Muscle layer of colon (tissue), 2 donors: ENCODE results near the gene PC.

Experiments used
- H3K27ac ChIP-seq: one replicate; pipeline ENCODE4 v1.7.0; 2013; ENCODE audit warnings: low read depth, mild to moderate bottlenecking, low read length, moderate library complexity
- H3K27me3 ChIP-seq, 2 donors: one replicate each; pipeline ENCODE4 v1.7.0; 2013; ENCODE audit warnings: low read length in 2 of 2, mild to moderate bottlenecking in 2 of 2; ENCODE audit not compliant: insufficient read depth in 2 of 2, control insufficient read depth in 1 of 2
- H3K36me3 ChIP-seq: one replicate; pipeline ENCODE4 v1.7.0; 2013; ENCODE audit warnings: mild to moderate bottlenecking, low read length; ENCODE audit not compliant: insufficient read depth
- H3K4me1 ChIP-seq: one replicate; pipeline ENCODE4 v1.7.0; 2013; ENCODE audit warnings: mild to moderate bottlenecking, low read length; ENCODE audit not compliant: insufficient read depth
- H3K4me3 ChIP-seq, 2 donors: one replicate each; pipeline ENCODE4 v1.7.0; 2013; ENCODE audit warnings: low read length in 2 of 2, low read depth in 1 of 2, mild to moderate bottlenecking in 1 of 2, moderate library complexity in 1 of 2
- H3K9ac ChIP-seq: one replicate; pipeline ENCODE4 v1.7.0; 2013; ENCODE audit warnings: low read length
- H3K9me3 ChIP-seq: one replicate; pipeline ENCODE4 v1.7.0; 2013; ENCODE audit warnings: mild to moderate bottlenecking, low read length
- donor health status: abdominal sarcoma.
- donor health status: Adenocarcinoma of cecum.

The PC gene

GRCh38 chr11:66907751-66908630, 50.2 kb downstream of the PC start:
- no peaks in the 10 kb centered on the region for H3K36me3 ChIP-seq
- no peak overlapping the region for H3K27ac ChIP-seq
- no peak overlapping the region for H3K9ac ChIP-seq
- no peaks in the 10 kb centered on the region for H3K27me3 ChIP-seq
- no peaks in the 10 kb centered on the region for H3K4me1 ChIP-seq
- H3K9me3 ChIP-seq, result no peaks in the 10 kb centered on the region
- H3K4me3 ChIP-seq, result no peak overlapping the region

- H3K4me1 ChIP-seq, result no peaks in the 10 kb centered on the region
- no peak overlapping the region for H3K27ac ChIP-seq
- no peaks in the 10 kb centered on the region for H3K36me3 ChIP-seq
- H3K9ac ChIP-seq, result no peak overlapping the region
- H3K9me3 ChIP-seq, result no peaks in the 10 kb centered on the region
- no peak overlapping the region for H3K4me3 ChIP-seq
- no peaks in the 10 kb centered on the region for H3K27me3 ChIP-seq
Measured at GRCh38 chr11:66906061-66906733, 52.0 kb downstream of the PC start.

GRCh38 chr11:66905631-66906030, 52.6 kb downstream of the PC start:
- H3K27me3 ChIP-seq, result no peaks in the 10 kb centered on the region
- no peak overlapping the region for H3K4me3 ChIP-seq
- H3K9ac ChIP-seq, result no peak overlapping the region
- H3K4me1 ChIP-seq, result no peaks in the 10 kb centered on the region
- H3K27ac ChIP-seq, result no peak overlapping the region
- no peaks in the 10 kb centered on the region for H3K36me3 ChIP-seq
- no peaks in the 10 kb centered on the region for H3K9me3 ChIP-seq

- Histone ChIP-seq H3K36me3 (no peaks in the 10 kb centered on the region), H3K27me3 (no peaks in the 10 kb centered on the region), H3K4me1 (no peaks in the 10 kb centered on the region), H3K9ac (no peak overlapping the region), H3K9me3 (no peaks in the 10 kb centered on the region), H3K4me3 (no peak overlapping the region), H3K27ac (no peak overlapping the region)
Measured at GRCh38 chr11:66904981-66905521, 53.1 kb downstream of the PC start.

DNA sequence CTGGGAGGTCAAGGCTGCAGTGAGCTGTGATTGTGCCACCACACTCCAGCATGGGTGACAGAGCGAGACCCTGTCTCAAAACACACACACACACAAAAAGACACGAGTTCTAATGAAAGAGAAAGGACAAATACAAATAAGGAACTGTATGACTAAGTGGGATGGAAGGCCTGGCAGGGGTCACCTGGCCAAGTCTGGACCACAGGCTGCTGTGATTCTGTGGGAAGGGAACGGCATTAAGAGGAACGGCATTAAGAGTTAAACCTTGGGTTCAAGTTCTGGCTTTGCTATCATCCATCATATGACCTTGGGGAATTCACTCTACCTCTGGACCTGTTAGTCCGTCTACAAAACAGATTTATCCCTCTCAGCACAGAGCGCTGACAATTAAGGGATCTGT, 53.6 kb downstream of the PC start:
- Histone ChIP-seq H3K9me3 (no peaks in the 10 kb centered on the region), H3K9ac (no peak overlapping the region), H3K4me1 (no peaks in the 10 kb centered on the region), H3K27ac (no peak overlapping the region), H3K27me3 (no peaks in the 10 kb centered on the region), H3K4me3 (no peak overlapping the region), H3K36me3 (no peaks in the 10 kb centered on the region)

- no peaks in the 10 kb centered on the region for H3K9me3 ChIP-seq
- no peaks in the 10 kb centered on the region for H3K36me3 ChIP-seq
- no peaks in the 10 kb centered on the region for H3K27me3 ChIP-seq
- H3K9ac ChIP-seq, result no peak overlapping the region
- no peaks in the 10 kb centered on the region for H3K4me1 ChIP-seq
- no peak overlapping the region for H3K4me3 ChIP-seq
- no peak overlapping the region for H3K27ac ChIP-seq
Measured at GRCh38 chr11:66904055-66904454, 54.1 kb downstream of the PC start.

- Histone ChIP-seq H3K4me3 (no peak overlapping the region), H3K4me1 (no peaks in the 10 kb centered on the region), H3K9me3 (no peaks in the 10 kb centered on the region), H3K9ac (no peak overlapping the region), H3K36me3 (no peaks in the 10 kb centered on the region), H3K27ac (no peak overlapping the region), H3K27me3 (no peaks in the 10 kb centered on the region)
Measured at GRCh38 chr11:66902486-66903177, 55.6 kb downstream of the PC start.

- no peak overlapping the region for H3K27ac ChIP-seq
- no peaks in the 10 kb centered on the region for H3K36me3 ChIP-seq
- no peaks in the 10 kb centered on the region for H3K27me3 ChIP-seq
- H3K4me1 ChIP-seq, result no peaks in the 10 kb centered on the region
- no peak overlapping the region for H3K9ac ChIP-seq
- H3K4me3 ChIP-seq, result no peak overlapping the region
- H3K9me3 ChIP-seq, result no peaks in the 10 kb centered on the region
Measured at GRCh38 chr11:66901964-66902390, 56.2 kb downstream of the PC start.

DNA sequence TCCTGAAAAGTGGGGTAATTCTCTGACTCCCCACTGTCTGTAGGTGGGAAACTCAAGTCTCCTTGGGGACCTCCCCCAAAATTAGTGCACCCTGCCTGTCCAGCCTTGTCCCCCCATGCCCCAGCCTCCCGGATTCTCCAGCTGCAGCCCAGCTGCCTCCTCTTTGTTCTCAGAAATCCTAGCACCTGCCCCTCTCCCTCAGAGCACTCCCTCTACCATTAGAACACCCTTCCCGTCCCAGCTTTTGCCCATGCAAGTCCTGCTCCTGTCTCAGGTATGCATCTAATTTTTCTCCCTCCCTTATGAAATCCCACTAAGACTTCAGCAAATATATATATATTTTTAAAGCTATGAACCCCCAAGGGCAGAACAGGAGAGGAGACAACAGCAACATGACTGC, 64.0 kb downstream of the PC start:
- H3K4me1 ChIP-seq, result no peaks in the 10 kb centered on the region

DNA sequence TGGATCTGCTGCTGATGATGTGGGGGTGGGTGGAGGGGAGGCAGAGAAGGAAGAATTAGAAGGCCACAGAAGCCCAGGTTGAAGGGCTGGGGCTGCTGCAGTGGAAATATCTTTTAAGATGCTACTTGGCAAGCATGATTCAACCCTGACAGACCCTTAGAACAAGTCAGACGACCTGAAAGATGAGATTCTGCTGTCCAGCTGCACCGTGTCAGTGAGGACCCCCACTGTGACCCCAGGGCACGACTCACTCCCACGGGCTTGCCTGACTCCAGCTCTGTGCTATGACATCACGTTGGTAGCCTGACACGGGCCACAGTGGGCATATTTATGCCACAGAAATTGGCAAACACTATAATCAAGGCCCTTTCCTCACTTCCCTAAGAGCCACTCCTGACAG, 65.3 kb downstream of the PC start:
- Histone ChIP-seq H3K27ac (no peak overlapping the region), H3K9me3 (no peaks in the 10 kb centered on the region)

More for the DNA sequence above, 64.0 kb downstream of the PC start:
- H3K27ac ChIP-seq, result no peak overlapping the region
- H3K36me3 ChIP-seq, result no peaks in the 10 kb centered on the region
- H3K4me3 ChIP-seq, result no peak overlapping the region
- no peak overlapping the region for H3K9ac ChIP-seq
- H3K9me3 ChIP-seq, result no peaks in the 10 kb centered on the region
- no peaks in the 10 kb centered on the region for H3K27me3 ChIP-seq

More for the DNA sequence above, 65.3 kb downstream of the PC start:
- Histone ChIP-seq H3K4me1 (no peaks in the 10 kb centered on the region), H3K36me3 (no peaks in the 10 kb centered on the region), H3K27me3 (no peaks in the 10 kb centered on the region), H3K4me3 (no peak overlapping the region), H3K9ac (no peak overlapping the region)
